ENCODE results near the gene TMUB2. TPM values are rescaled to one million over a fixed set of nuclear protein-coding genes. Genes with fewer than 3 reads are reported as not detected.

The TMUB2 gene
- total RNA-seq, 1 experiment from 2014 or later: 34.5 TPM

DNA sequence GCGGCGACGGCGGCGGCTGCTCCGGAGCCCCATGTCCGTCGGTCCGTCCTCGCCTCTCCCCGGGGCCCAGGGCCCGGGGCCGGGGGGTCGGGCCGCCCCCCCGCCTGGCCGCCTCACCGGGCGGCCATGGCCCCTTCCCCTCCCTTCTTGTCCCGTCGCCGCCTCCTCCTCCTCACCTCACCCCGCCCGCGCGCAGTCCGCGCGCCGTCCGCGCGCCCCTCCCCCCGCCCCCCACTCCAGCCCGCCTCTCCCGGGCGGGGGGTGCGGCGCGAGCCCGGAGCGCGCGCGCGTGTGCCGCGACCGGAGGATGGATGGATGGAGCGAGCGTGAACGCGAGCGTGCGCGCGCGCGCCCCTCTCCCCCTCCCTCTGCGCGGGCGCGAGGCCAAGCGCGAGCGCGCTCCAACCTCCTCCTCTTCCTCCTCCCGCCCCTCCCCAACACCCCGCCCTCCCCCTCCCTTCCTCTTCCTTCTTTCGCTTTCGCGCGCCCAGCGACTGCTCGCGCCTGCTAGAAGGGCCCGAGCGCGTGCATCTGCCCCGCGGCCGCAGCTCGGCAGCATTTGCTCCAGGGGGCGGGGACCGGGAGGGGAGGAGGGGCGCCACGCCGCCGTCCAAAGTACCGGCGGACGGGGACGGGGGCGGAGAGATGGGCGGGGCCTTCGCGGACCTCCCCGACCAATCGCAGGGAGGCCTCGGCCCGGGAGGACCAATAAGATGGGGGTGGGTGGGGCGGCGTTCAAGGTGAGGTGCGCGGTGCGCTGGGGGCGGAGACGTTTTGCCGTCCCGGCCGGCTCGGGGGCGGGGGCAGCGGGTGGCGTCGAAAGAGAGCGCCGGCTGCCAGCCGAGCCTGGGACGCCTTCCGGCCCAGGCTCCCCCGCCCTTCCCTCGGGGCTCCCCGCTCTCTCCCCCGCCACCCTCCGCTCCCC, 13.0 kb downstream of the TMUB2 start, which contains the start of gene ATXN7L3:
Gene ATXN7L3, minus strand, starts transcription at position 332 of the 925 bp plus-strand sequence. CDS start 1,814 bp downstream, outside the sequence.
- DNase-seq (ENCODE audit: low spot score): peak; percentile 96
- in situ Hi-C loops (cut with HindIII; ENCODE audit: low sequenced_read_pairs): loop anchor here (10.0 kb wide), 1 partner anchor 125 kb away; the partner anchor contains the start of gene SLC25A39

GRCh38 chr17:44200478-44201155, 13.8 kb downstream of the TMUB2 start:
- in situ Hi-C loops (cut with HindIII; ENCODE audit: low sequenced_read_pairs): loop anchor here (10.0 kb wide), 1 partner anchor 124 kb away; the partner anchor contains the start of gene SLC25A39
- peak; percentile 32 for DNase-seq (ENCODE audit: low spot score)

- DNase-seq (ENCODE audit: low spot score): no peak
- in situ Hi-C loops (cut with HindIII; ENCODE audit: low sequenced_read_pairs): loop anchor here (10.0 kb wide), 1 partner anchor 122 kb away; the partner anchor contains the start of gene SLC25A39
Observed at GRCh38 chr17:44202756-44203155, 16.0 kb downstream of the TMUB2 start.

- in situ Hi-C loops (cut with HindIII; ENCODE audit: low sequenced_read_pairs): loop anchor here (10.0 kb wide), 1 partner anchor 121 kb away; the partner anchor contains the start of gene SLC25A39
Observed at GRCh38 chr17:44203731-44204440, 17.1 kb downstream of the TMUB2 start.

DNA sequence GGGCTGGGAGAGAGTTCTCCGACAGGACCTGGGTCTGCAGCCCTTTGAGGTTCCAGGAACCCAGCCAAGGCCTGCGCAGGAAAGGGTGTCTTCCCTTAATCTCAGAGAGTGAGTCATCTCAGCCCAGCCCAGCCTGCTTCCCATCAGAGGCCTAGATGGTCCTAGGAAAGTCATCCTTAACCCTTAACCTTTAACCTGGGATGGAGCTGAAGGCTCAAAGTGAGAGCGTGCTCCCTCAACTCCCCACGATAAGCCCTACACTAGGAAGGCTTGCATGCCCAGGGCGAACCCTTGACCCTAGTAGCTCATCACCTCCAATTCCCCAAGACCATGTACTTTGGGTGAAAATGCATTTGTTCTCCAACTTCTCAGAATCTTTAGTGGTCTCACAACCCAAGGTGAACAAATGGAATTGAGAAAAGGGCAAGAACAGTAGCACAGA, 17.7 kb downstream of the TMUB2 start:
- in situ Hi-C loops (cut with HindIII; ENCODE audit: low sequenced_read_pairs): loop anchor here (10.0 kb wide), 1 partner anchor 120 kb away; the partner anchor contains the start of gene SLC25A39
- DNase-seq (ENCODE audit: low spot score): no peak

More at GRCh38 chr17:44203731-44204440, 17.1 kb downstream of the TMUB2 start:
- peak; percentile 54 for DNase-seq (ENCODE audit: low spot score)

GRCh38 chr17:44205962-44206824, 19.4 kb downstream of the TMUB2 start:
- DNase-seq (ENCODE audit: low spot score): peak; percentile 35
- in situ Hi-C loops (cut with HindIII; ENCODE audit: low sequenced_read_pairs): loop anchor here (10.0 kb wide), 1 partner anchor 119 kb away; the partner anchor contains the start of gene SLC25A39

- DNase-seq (ENCODE audit: low spot score): no peak
- in situ Hi-C loops (cut with HindIII; ENCODE audit: low sequenced_read_pairs): loop anchor here (10.0 kb wide), 1 partner anchor 118 kb away; the partner anchor contains the start of gene SLC25A39
Observed at GRCh38 chr17:44206825-44207155, 20.0 kb downstream of the TMUB2 start.

- in situ Hi-C loops (cut with HindIII; ENCODE audit: low sequenced_read_pairs): loop anchor here (10.0 kb wide), 1 partner anchor 117 kb away; the partner anchor contains the start of gene SLC25A39
Observed at GRCh38 chr17:44207319-44207718, 20.5 kb downstream of the TMUB2 start.

GRCh38 chr17:44207743-44208142, 21.0 kb downstream of the TMUB2 start:
- in situ Hi-C loops (cut with HindIII; ENCODE audit: low sequenced_read_pairs): loop anchor here (10.0 kb wide), 1 partner anchor 117 kb away; the partner anchor contains the start of gene SLC25A39
- DNase-seq (ENCODE audit: low spot score): no peak

More at GRCh38 chr17:44207319-44207718, 20.5 kb downstream of the TMUB2 start:
- DNase-seq (ENCODE audit: low spot score): no peak

GRCh38 chr17:44209786-44210341, 23.1 kb downstream of the TMUB2 start:
- in situ Hi-C loops (cut with HindIII; ENCODE audit: low sequenced_read_pairs): loop anchor here (10.0 kb wide), 1 partner anchor 115 kb away; the partner anchor contains the start of gene SLC25A39
- DNase-seq (ENCODE audit: low spot score): no peak

DNA sequence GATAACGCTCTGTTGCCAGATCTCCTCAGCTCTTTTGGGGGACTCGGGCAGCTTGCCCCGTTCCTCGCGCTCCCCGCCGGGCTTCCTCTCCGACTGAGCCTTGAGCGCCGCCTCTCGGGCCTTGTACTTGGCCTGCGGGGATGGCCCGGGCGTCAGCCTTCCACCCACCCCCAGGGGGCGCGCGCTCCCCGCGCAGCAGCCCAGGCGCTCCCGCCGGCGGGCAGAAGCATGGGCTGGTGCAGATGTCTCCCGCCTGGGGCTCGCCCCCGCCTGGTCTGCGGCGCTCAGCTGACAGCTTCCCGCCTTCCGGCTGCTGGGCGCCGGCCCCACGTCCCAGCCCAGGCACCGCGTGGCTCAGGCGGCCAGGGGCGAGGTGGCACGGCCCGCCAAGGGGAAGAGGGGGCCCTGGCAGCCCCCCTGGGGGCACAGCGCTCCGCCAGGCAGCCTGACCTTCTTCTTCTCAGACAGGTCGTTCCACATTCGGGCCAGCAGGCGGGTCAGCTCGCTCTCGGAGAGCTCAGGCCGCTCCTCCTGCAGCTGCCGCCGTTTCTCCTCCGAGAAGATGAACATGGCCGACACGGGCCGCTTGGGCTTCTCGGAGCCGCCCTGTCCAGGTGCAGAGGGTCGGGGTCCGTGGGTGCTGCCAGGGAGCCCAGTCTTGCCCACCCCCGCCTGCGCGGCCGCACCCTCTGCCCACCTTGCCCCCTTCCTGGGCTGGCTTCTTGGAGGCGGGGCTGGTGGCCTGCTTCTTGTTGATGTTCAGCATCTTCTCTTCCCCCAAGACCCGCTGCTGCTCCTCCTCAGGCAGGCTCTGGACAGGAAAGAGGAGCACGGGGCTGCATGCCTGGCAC, 23.8 kb downstream of the TMUB2 start:
- peak; percentile 84 for DNase-seq (ENCODE audit: low spot score)
- in situ Hi-C loops (cut with HindIII; ENCODE audit: low sequenced_read_pairs): no loop called here

DNA sequence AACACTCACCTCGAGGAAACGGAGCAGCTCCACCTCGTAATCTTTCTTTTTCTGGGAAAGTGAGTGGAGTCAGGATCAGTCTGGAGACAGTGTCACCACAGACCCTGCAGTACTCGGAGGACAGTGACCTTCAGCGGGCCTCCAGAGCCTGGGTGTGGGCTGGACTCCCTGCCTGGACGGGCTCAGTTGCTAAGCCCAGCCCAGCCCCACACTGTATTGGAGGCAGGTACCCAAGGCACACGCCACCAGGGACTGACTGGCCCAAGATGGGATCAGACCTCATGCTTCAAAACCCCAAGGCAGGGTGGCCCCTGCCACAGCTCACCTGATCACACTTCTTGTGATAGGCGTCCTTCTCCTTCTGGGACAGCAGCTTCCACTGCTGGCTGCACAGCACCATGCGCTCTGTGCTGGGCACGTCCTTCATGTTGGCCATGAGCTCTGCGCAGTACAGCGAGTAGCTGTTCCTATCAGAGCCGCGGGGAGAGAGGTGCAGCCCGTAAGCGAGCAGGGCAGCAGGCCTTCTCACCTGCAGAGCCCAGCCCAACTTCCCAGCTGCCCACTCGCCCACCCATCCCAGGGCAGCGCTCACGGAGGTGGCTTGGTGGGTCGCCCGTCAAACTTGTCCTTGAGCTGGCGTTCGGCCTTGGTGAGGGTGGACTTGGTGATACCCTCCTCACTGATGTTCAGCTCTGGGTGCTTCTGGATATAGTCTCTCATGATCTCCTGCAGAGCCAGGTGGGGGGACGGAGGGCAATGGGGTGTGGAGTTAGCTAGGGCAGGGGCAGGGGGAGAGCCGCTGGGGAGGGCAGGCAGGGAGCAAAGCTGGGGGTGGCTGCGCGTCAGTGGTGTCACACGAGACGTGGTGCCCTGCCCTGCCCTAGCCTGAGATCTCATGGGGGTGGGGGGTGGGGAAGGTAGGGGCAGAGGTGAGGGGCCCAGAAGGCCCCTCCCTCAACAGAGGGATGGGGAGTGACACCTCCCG, 24.8 kb downstream of the TMUB2 start:
- in situ Hi-C loops (cut with HindIII; ENCODE audit: low sequenced_read_pairs): no loop called here

DNA sequence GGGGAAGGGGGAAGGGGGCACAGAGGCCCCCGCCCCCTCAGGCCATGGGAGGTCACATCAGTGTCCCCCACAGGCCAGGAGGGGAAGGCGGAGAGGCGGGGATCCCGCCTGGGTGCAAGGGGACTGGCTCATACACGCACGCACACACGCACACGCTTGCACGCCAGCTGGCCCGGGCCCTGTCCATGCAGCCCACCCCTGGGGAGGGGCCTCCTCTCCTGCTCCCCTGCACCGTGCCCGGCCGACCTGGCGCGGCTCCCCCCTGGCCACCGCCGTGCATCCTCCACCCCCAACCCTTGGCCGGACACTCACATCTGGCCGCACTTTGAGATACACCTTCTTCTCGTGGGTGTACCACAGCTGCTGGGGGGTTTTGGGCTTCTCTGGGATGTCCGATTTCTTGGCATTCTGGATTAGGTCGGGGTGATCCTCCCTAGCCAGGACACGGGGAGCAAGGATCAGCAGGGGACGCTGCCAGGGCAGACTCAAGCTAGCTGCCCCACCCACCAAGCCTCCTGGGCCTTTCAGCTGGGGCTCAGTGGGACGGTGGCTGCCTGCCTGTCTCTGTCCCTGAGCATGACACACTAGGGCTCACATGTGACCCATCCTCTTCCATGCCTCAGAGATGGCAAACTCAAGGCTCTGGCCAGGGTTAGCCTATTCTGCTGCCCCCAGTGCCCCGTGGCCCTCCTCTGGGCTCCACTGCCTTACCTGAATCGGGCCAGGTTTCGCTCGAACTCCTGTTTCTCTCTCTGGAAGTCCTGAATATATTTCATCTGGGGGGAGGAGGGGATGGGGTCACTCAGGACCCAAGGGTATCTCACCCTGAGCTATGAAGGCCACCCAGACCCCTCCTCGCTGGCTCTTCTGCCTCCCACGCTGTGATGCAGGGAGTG, 26.0 kb downstream of the TMUB2 start:
- DNase-seq (ENCODE audit: low spot score): no peak
- in situ Hi-C loops (cut with HindIII; ENCODE audit: low sequenced_read_pairs): no loop called here

More for the DNA sequence above, 24.8 kb downstream of the TMUB2 start:
- no peak for DNase-seq (ENCODE audit: low spot score)

DNA sequence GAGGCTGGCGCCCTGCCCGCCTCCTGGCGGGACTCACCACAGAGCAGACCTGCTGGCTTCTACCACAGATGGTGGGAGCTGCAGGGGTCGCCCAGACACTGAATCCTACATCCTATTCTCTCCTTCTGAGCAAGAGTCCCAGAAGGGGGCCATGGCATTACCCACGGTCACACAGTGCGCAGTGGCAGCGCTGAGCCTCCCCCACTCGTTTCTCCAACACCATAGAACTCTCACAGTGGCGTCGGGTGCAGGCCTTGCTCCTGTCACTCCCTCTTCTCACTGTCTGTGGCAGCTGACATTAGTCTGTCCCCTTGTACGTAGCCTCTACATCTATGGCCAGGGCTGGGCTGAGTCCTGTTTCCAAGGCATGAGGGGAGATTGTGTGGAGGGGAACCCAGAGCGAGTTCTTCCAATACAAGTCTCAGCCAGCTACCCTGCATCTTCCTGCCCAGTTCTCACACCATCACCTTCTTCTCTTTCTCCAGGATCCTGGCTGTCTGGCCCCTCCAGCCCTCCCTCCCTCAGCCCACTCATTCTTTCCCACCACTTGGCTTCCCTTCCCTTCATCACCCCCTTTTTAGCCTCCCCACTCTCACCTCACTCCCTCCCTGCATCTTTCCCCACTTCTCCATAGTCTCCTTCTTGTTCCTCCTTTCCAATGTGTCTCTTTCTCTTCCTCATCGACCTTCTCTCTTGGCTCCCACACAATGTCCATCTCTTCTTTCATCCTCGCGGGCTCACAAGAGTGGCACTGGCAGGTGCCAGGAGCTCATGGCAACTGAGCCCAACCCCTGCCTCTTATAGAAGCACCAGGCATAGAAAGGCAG, 26.8 kb downstream of the TMUB2 start:
- DNase-seq (ENCODE audit: low spot score): no peak
- in situ Hi-C loops (cut with HindIII; ENCODE audit: low sequenced_read_pairs): no loop called here
